GM12878 (cell line): ENCODE data around the gene TCEA2. TPM values are rescaled to one million over a fixed set of nuclear protein-coding genes. Genes with fewer than 3 reads are reported as not detected.

Experiments used
- CBX5 ChIP-seq: sonication (generic); IDR thresholded peaks from 2 replicates; pipeline ENCODE4 v1.6.1; 2016; ENCODE audit warnings: low read depth, moderate library complexity, mild to moderate bottlenecking, inconsistent platforms
- CHD1 ChIP-seq: IDR thresholded peaks from 2 replicates; pipeline ENCODE4 v1.6.1; 2012; ENCODE audit warnings: low read depth, low read length, improper control_type of control experiment
- CHD4 ChIP-seq: fragments of 200-600 bp; sonication (generic); IDR thresholded peaks from 2 replicates; pipeline ENCODE4 v1.6.1; 2016; ENCODE audit warnings: mild to moderate bottlenecking
- EZH2 ChIP-seq: IDR thresholded peaks from 2 replicates; pipeline ENCODE4 v1.6.1; 2012; ENCODE audit warnings: low read depth, mild to moderate bottlenecking, control low read depth, inconsistent platforms, low read length, borderline replicate concordance; ENCODE audit not compliant: control insufficient read depth
- GATAD2B ChIP-seq: fragments of 450-650 bp; conservative IDR thresholded peaks from 2 replicates; pipeline ENCODE4 v1.6.1; 2017; ENCODE audit warnings: low read depth, mild to moderate bottlenecking, moderate library complexity
- HDGF ChIP-seq: fragments of 450-650 bp; IDR thresholded peaks from 2 replicates; pipeline ENCODE4 v1.6.1; 2016; ENCODE audit warnings: antibody characterized with exemption
- LARP7 ChIP-seq: fragments of 450-650 bp; IDR thresholded peaks from 2 replicates; pipeline ENCODE4 v1.6.1; 2017; ENCODE audit warnings: mild to moderate bottlenecking
- MTA2 ChIP-seq: fragments of 450-650 bp; IDR thresholded peaks from 2 replicates; pipeline ENCODE4 v1.6.1; 2016; ENCODE audit warnings: low read depth, mild to moderate bottlenecking, moderate library complexity
- NR2C1 ChIP-seq: fragments of 450-650 bp; IDR thresholded peaks from 2 replicates; pipeline ENCODE4 v1.6.1; 2017; ENCODE audit warnings: antibody characterized with exemption, mild to moderate bottlenecking, moderate library complexity
- NRF1 ChIP-seq: conservative IDR thresholded peaks from 2 replicates; pipeline ENCODE4 v1.6.1; 2011; ENCODE audit warnings: mild to moderate bottlenecking, low read depth, low read length, improper control_type of control experiment
- POLR2A ChIP-seq: IDR thresholded peaks from 2 replicates; pipeline ENCODE4 v1.6.1; 2011; ENCODE audit warnings: low read depth, mild to moderate bottlenecking, low read length
- RCOR1 ChIP-seq: conservative IDR thresholded peaks from 2 replicates; pipeline ENCODE4 v1.6.1; 2012; ENCODE audit warnings: low read depth, low read length, improper control_type of control experiment
- RFX5 ChIP-seq: IDR thresholded peaks from 2 replicates; pipeline ENCODE4 v1.6.1; 2011; ENCODE audit warnings: low read depth, low read length, improper control_type of control experiment
- STAT1 ChIP-seq: fragments of 450-650 bp; conservative IDR thresholded peaks from 2 replicates; pipeline ENCODE4 v1.6.1; 2014; ENCODE audit warnings: antibody characterized with exemption, mild to moderate bottlenecking
- USF1 ChIP-seq: IDR thresholded peaks from 2 replicates; pipeline ENCODE4 v1.6.1; 2011; ENCODE audit warnings: borderline replicate concordance, low read depth, mild to moderate bottlenecking, moderate library complexity, mixed read lengths, low read length; ENCODE audit not compliant: insufficient read depth; ENCODE audit errors: extremely low read length
- ZBTB11 ChIP-seq: fragments of 450-650 bp; formaldehyde crosslinking; IDR thresholded peaks from 2 replicates; pipeline ENCODE4 v1.5.0; 2022; ENCODE audit warnings: mild to moderate bottlenecking, missing genetic modification characterization
- ZBTB4 ChIP-seq: fragments of 450-650 bp; formaldehyde crosslinking; IDR thresholded peaks from 2 replicates; pipeline ENCODE4 v1.4.0; 2022; ENCODE audit warnings: mild to moderate bottlenecking, moderate library complexity
- ZNF384 ChIP-seq: IDR thresholded peaks from 2 replicates; pipeline ENCODE4 v1.6.1; 2012; ENCODE audit warnings: low read depth, mild to moderate bottlenecking, low read length, improper control_type of control experiment, borderline replicate concordance
- ZNF592 ChIP-seq: fragments of 450-650 bp; IDR thresholded peaks from 2 replicates; pipeline ENCODE4 v1.6.1; 2017; ENCODE audit warnings: mild to moderate bottlenecking, moderate library complexity
- polyA plus RNA-seq, 11 experiments: library from polyadenylated mRNA; depleted of rRNA in 4 of 11; unstranded in 6 of 11; stranded (reverse) in 5 of 11; fragments of >200 nt; fragmentation: Nextera tagmentation in 4 of 11; fragmentation: Illumina TruSeq in 1 of 11; extraction: Ambion mirVana in 4 of 11; extraction: Trizol in 1 of 11; gene quantifications; 1 replicate in 1 of 11; 2 replicates in 10 of 11; pipeline versions ENCODE4 v1.2.1 to v1.2.3, GENCODE V29; 2011 to 2016; ENCODE audit warnings: inconsistent platforms in 2 of 11, missing spikeins in 2 of 11, low read depth in 1 of 11
- total RNA-seq, 4 experiments: library from RNA; depleted of rRNA in 3 of 4; stranded (reverse); fragments of >200 nt in 3 of 4; fragmentation: Illumina TruSeq in 1 of 4; extraction: Trizol in 1 of 4; gene quantifications; 2 replicates each; pipeline versions ENCODE4 v1.2.1 to v1.2.3, GENCODE V29; 2013 to 2021

Gene TCEA2
- total and polyA plus RNA-seq, 10 of the 15 experiments (the other 5 are each of a cell fraction or from before 2014, with no cell fraction given): 3.4 to 42.5 (median 13.3) TPM

GRCh38 chr20:64038565-64039292, 24.3 kb upstream of the TCEA2 start (continued):
- TF ChIP-seq CBX5 (no peak), ZBTB11 (CRISPR knock-in tag) (no peak), LARP7 (peak; percentile 97), HDGF (peak; percentile 37; the same call in 1 of the 2 replicates), GATAD2B (peak; percentile 88), ZNF384 (no peak), RCOR1 (no peak), ZNF592 (peak; percentile 62; the same call in 1 of the 2 replicates), CHD1 (no peak; the same call in 1 of the 2 replicates), RFX5 (no peak), CHD4 (no peak), STAT1 (peak; percentile 63; the same call in 1 of the 2 replicates), MTA2 (0 out of 2 replicates have a peak, but pooled peaks have one; percentile 28), NR2C1 (0 out of 2 replicates have a peak, but pooled peaks have one; percentile 20), EZH2 (no peak), NRF1 (no peak), ZBTB4 (CRISPR knock-in tag) (no peak), USF1 (no peak), POLR2A (peak; percentile 61)
